ENCODE measurements around the gene KSR1.

KSR1 gene

GRCh38 chr17:27553019-27553511 lies 96.8 kb downstream of the KSR1 start:
- Histone ChIP-seq H3K27ac (no peak overlapping the region), H3K36me3 (peaks cover 8% of the 10 kb centered on the region)

GRCh38 chr17:27554152-27554551 lies 97.9 kb downstream of the KSR1 start:
- Histone ChIP-seq H3K9me3 (no peaks in the 10 kb centered on the region), H3K4me3 (ENCODE audit: low read depth in 1 of 2, low read length in 1 of 2) (no peak overlapping the region), H3K4me1 (ENCODE audit: control insufficient read depth in 1 of 2, insufficient read depth in 1 of 2, low read depth in 1 of 2, low read length in 1 of 2) (peaks cover 15 to 17% of the 10 kb centered on the region in 2 experiments), H3K27me3 (no peaks in the 10 kb centered on the region), H3K27ac (no peak overlapping the region), H3K36me3 (peaks cover 8% of the 10 kb centered on the region)
- no peak for TF ChIP-seq CTCF (IDR thresholded peaks at IDR 0.05)

More at GRCh38 chr17:27553019-27553511, 96.8 kb downstream of the KSR1 start:
- no peak for TF ChIP-seq CTCF (IDR thresholded peaks at IDR 0.05)
- Histone ChIP-seq H3K4me3 (ENCODE audit: low read depth in 1 of 2, low read length in 1 of 2) (no peak overlapping the region), H3K27me3 (no peaks in the 10 kb centered on the region), H3K4me1 (ENCODE audit: control insufficient read depth in 1 of 2, insufficient read depth in 1 of 2, low read depth in 1 of 2, low read length in 1 of 2) (peaks cover 12 to 13% of the 10 kb centered on the region in 2 experiments), H3K9me3 (no peaks in the 10 kb centered on the region)

- peaks cover 8% of the 10 kb centered on the region for H3K36me3 ChIP-seq
- no peaks in the 10 kb centered on the region for H3K9me3 ChIP-seq
- no peak overlapping the region for H3K4me3 ChIP-seq (ENCODE audit: low read depth in 1 of 2, low read length in 1 of 2)
- no peaks in the 10 kb centered on the region for H3K27me3 ChIP-seq
- peaks cover 22 to 24% of the 10 kb centered on the region in 2 experiments for H3K4me1 ChIP-seq (ENCODE audit: control insufficient read depth in 1 of 2, insufficient read depth in 1 of 2, low read depth in 1 of 2, low read length in 1 of 2)
- TF ChIP-seq CTCF (IDR thresholded peaks at IDR 0.05) = no peak
- H3K27ac ChIP-seq = no peak overlapping the region
Observed at GRCh38 chr17:27554911-27555310, 98.7 kb downstream of the KSR1 start.

- H3K27ac ChIP-seq = no peak overlapping the region
- peaks cover 8% of the 10 kb centered on the region for H3K36me3 ChIP-seq
- H3K27me3 ChIP-seq = no peaks in the 10 kb centered on the region
- H3K4me1 ChIP-seq (ENCODE audit: control insufficient read depth in 1 of 2, insufficient read depth in 1 of 2, low read depth in 1 of 2, low read length in 1 of 2) = peaks cover 27 to 28% of the 10 kb centered on the region in 2 experiments
- no peak for TF ChIP-seq CTCF (IDR thresholded peaks at IDR 0.05)
- no peak overlapping the region for H3K4me3 ChIP-seq (ENCODE audit: low read depth in 1 of 2, low read length in 1 of 2)
- no peaks in the 10 kb centered on the region for H3K9me3 ChIP-seq
Observed at GRCh38 chr17:27555339-27555738, 99.1 kb downstream of the KSR1 start.

- H3K36me3 ChIP-seq = no peaks in the 10 kb centered on the region
- H3K27me3 ChIP-seq = no peaks in the 10 kb centered on the region
- no peaks in the 10 kb centered on the region for H3K9me3 ChIP-seq
- H3K4me3 ChIP-seq (ENCODE audit: low read depth in 1 of 2, low read length in 1 of 2) = no peak overlapping the region
- no peak overlapping the region for H3K27ac ChIP-seq
- peaks cover 35 to 36% of the 10 kb centered on the region in 2 experiments for H3K4me1 ChIP-seq (ENCODE audit: control insufficient read depth in 1 of 2, insufficient read depth in 1 of 2, low read depth in 1 of 2, low read length in 1 of 2)
- no peak for TF ChIP-seq CTCF (IDR thresholded peaks at IDR 0.05)
Observed at GRCh38 chr17:27558341-27558740, 102.1 kb downstream of the KSR1 start.
